Inflammatory macrophage treated with lipopolysaccharide for 4 hours (primary cell): ENCODE results near the gene PTCSC3.
A peak's percentile ranks its signal among the peaks of the same experiment; 100 is the strongest.

ENCODE experiments used
- DNase-seq: peaks from one replicate; pipeline ENCODE4 v3.0.0-alpha.2; 2020

Gene PTCSC3

DNA sequence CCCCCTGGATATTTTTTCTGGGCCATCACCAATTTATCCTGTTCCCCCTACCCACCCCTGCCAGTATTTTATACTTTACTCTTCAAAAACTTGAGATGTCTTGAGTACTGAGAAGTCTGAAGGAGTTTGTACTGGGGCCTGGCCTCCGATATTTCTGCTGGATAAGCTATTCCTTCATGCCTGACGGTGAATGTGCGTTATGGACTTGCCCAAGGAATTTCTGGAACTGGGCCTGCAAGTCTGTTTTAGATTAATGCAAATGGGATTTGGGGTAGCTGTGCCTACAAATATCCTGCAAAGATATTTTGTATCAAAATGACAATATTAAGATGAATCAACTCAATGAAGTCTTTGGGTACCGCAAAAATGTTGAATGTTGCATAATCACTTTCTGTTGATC is at the start of gene PTCSC3:
Gene PTCSC3, minus strand, starts transcription at position 199 of the 400 bp plus-strand sequence.
- DNase-seq = no peak

- no peak for DNase-seq
Observed at GRCh38 chr14:36226164-36226563, 49.6 kb upstream of the PTCSC3 start.

DNA sequence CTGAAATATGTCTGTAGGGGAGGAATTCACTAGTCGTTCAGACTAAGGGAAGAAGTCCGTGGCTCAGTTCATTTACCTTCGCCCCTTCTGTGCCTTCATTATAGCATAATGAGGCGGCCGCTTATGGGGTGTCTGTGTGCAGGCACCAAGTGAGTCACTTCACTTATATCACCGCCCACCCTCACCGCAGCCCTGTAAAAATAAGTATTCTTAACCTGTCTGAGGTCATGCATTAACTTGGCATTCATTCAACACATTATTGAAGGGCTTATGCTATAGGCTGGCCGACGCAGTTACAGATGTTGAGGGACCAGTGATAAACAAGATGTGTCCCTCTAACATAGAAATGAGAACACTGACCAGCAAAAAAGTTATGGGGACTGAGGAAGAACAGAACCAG is 47.7 kb upstream of the PTCSC3 start:
- DNase-seq = no peak

GRCh38 chr14:36223558-36223957 is 47.0 kb upstream of the PTCSC3 start:
- no peak for DNase-seq

- no peak for DNase-seq
Observed at GRCh38 chr14:36222952-36223468, 46.5 kb upstream of the PTCSC3 start.

- no peak for DNase-seq
Observed at GRCh38 chr14:36222337-36222736, 45.8 kb upstream of the PTCSC3 start.

DNA sequence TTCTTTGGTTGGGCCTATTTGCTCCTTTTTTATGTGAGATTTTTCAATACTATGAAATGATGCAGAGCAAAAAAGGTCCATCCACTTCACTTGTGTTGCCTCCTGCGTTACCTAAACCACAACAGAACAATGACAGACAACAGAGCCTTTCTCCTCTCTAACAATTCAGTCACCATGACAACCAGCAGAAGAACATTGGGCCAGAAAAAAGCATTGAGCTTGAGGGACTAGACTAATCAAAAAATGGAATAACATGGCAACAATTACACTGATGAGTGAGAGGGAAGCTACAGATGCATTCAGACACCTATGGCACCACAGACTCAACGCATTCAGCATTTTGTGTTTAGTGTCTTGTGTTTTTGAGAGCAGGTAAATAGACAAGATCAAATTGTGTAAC is 44.6 kb upstream of the PTCSC3 start:
- DNase-seq = no peak

GRCh38 chr14:36217732-36218131 is 41.2 kb upstream of the PTCSC3 start:
- no peak for DNase-seq

- DNase-seq = no peak
Observed at GRCh38 chr14:36217027-36217426, 40.5 kb upstream of the PTCSC3 start.

DNA sequence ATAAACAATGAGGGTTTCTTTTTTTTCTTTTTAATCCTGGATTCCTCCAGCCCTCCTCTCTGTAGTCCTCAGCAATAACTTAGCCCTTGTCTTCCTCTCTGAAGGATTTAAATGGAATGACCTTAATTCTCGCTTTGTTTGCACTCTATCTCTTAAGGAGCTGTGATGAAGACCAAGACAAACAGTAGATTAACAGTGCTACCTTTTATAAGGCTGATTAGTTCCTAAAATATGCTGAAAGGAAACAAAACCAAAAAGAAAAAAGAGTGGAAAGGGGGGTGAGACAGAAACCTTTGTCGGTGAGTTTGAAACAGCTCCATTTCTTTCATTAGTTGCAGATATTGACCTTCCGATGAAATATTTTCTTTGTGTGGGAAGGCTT is 38.7 kb upstream of the PTCSC3 start:
- DNase-seq = no peak

GRCh38 chr14:36214476-36215216 is 38.1 kb upstream of the PTCSC3 start:
- DNase-seq = no peak

DNA sequence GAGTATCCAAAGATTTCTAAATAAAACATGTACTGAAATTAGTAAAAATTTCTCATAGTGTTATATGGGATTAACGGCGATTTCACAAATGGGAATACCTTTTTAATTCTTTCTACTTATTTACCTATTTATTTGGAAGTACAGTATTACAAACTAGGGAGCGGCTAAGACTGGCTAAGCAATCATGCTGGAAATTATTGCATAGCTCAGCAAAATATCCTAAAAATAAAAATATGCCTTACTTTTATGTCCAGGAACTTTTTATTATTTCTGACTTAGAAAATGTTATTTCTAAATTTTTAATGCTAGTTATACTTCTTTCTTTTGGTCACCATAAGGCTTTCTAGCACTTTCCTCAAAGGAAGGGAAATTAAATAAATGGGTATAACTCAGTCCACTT is 36.5 kb upstream of the PTCSC3 start:
- no peak for DNase-seq

DNA sequence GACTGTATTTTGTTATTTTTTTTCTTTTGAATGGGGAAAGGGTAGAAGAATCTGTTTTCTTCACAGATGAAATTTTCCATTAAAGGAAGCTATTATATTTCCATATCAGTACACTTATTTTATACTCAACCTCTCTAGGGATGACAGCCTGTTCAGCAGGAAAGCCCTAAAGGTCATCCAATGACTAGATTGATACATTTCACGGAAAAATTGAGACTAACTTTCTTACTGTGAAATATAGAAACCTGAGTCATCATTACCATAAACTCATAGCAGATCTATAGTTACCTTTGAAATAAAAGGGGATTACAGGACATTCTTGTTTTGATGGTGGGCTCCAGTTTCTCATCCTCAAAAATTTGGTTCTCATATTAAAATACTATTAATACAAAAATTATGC is 36.1 kb upstream of the PTCSC3 start:
- no peak for DNase-seq

DNA sequence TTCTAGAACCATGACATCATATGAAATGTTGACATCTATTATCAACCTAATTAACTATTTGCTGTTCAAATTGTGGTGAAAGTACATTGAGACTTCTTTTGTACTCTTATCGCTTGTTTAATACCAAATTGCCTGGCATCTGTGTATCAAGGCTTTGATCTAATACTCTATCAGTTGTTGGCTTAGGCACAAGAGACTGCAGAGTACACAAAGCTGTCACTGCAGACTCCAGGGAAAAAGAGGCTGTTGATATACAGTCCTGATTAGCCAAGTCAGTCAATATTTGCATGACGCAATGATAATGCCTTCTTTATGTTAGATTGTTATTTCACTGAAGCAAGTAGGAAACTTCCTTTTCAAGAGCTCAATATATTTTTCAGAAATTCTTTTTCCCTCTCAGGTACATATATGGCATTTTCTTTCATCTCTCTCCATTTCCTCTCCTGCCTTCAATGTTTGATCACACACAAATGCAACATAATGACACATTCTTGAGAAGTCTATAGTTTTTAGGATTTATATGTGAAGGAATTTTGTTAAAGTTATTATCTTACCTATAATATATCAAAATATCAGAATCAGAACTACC is 32.3 kb upstream of the PTCSC3 start:
- DNase-seq = no peak

DNA sequence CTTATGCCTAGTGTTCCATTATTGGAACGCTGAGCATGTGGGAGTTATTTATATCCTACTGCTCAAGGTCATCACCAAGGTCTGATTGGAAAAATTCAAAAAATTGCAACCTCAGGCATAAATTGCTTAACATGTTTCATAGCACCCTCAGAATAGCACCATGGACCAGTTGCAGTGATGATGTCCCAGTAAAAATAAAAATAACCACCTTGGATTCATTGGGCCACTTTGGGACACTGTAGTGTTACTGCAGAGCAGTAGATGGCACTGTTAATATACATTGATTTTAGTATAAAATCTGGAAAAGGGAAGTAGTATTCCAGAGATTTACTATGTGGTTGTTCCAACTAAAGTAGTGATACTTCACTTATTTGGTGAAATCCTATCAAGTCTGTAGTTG is 31.0 kb upstream of the PTCSC3 start:
- DNase-seq = peak; percentile 26

GRCh38 chr14:36204461-36205073 is 28.0 kb upstream of the PTCSC3 start:
- DNase-seq = no peak

- no peak for DNase-seq
Observed at GRCh38 chr14:36198378-36198777, 21.9 kb upstream of the PTCSC3 start.

GRCh38 chr14:36194663-36195062 is 18.1 kb upstream of the PTCSC3 start:
- no peak for DNase-seq

GRCh38 chr14:36192530-36192929 is 16.0 kb upstream of the PTCSC3 start:
- DNase-seq = no peak

GRCh38 chr14:36183402-36183801 is 6.9 kb upstream of the PTCSC3 start:
- no peak for DNase-seq

DNA sequence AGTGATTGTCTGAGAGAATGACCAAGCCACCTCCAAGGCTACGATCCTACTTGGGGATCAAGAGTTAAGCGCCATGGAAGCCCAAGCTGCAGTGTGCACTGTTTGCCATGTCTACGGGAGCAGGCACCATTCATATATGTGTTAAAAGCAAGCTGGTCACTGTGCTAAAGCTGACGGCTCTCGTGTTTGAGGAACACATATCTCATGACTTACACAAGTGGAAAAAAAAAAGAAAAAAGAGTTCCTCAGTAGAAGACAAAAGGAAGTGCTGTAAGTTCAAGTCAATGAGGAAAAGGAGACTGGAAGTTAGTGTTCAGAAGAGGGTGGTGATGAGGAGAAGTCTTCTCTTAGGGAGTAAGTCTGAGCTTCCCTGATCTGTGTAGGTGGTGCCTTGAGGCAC is 4.9 kb upstream of the PTCSC3 start:
- DNase-seq = no peak

DNA sequence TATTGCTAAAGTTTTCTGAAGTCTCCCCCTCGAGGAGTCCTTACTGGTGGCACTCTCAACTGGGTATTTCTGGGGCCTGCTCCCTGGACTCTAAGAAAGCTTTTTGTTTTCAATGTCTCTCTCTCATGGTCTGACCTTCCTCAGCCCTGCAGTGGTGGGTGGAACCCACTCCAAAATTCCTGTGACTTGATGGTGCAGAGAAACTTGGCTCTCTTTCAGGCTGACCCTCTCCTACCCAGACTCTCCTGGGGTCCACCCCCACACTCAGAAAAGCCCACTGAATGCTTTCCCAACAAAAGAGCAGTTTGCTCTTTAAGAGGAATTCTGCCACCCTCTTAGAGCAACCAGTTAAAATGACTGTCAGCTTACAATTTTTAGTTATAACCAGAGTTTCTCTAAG is 967 bp upstream of the PTCSC3 start:
- no peak for DNase-seq

DNA sequence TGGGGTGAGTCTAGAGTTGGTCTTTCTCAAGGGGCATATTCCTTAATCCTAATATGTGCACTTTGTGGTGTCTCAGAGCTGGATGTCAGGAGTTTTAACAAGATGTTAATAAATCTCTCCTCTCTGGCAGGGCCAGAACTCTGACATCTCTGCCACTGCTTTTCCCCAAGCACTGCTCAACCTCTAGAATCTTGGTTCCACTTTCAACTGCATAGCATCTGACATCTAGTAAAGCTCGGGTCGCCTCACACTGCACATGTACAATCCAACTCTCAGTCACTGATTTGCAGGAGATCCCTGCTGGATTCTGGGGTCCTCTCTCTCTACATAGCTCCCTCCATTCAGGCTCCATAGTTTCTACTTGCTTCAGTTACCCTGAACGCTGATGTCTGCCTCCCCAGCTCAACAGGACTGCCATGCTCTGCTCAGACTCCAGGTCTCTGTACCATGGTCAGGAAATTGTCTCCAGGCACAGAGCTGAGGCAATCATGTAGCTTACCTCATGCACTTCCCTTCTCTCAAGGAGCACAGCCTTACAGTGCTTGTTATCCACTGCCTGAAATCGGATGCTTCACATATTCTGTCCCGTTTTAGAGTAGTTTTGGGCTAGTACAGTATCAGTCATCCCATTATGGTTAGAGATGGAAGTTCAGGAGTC is 1.6 kb downstream of the PTCSC3 start:
- DNase-seq = no peak

GRCh38 chr14:36173161-36173560 is 3.4 kb downstream of the PTCSC3 start:
- DNase-seq = no peak
